ENCODE data around the gene TRIM37. TPM values are rescaled to one million over a fixed set of nuclear protein-coding genes. Genes with fewer than 3 reads are reported as not detected.

TRIM37 gene
- total RNA-seq, 1 donor from 2014 or later = 26.5 TPM

DNA sequence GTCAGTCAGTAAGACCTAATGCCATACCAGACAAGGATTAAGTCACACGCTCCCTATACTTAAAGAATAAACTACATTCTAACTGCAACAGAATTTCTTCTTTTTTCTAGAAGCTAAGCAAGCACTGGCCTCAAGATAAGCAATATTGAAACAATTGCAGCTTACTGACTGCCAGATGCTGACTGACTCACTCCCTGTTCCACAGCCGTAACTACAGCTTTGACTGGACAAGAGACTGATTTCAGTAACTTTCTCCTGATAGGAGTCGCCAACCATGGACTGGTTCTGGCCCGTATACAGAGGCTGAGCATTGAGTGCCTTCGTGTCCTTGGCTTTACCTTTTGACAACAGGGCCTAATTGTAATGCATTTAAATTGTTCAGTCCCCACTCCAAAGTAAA, 67.9 kb downstream of the TRIM37 start:
- no peaks in the 10 kb centered on the region for H3K27me3 Mint-ChIP-seq
- H3K36me3 Mint-ChIP-seq (ENCODE audit: low read depth) = peaks cover 36% of the 10 kb centered on the region
- H3K9me3 Mint-ChIP-seq = no peaks in the 10 kb centered on the region
- peaks cover 2% of the 10 kb centered on the region for H3K4me1 Mint-ChIP-seq
- H3K27ac Mint-ChIP-seq = peak overlapping the region; percentile 25
- H3K4me3 Mint-ChIP-seq = no peak overlapping the region
- intact Hi-C loops (cut with micrococcal nuclease) = no loop called here
- DNase-seq = no peak

- H3K36me3 Mint-ChIP-seq (ENCODE audit: low read depth) = peaks cover 30% of the 10 kb centered on the region
- intact Hi-C loops (cut with micrococcal nuclease) = no loop called here
- H3K9me3 Mint-ChIP-seq = no peaks in the 10 kb centered on the region
- H3K4me3 Mint-ChIP-seq = no peak overlapping the region
- H3K4me1 Mint-ChIP-seq = peaks cover 2% of the 10 kb centered on the region
- no peak overlapping the region for H3K27ac Mint-ChIP-seq
- no peak for DNase-seq
- H3K27me3 Mint-ChIP-seq = no peaks in the 10 kb centered on the region
These were observed 68.7 kb downstream of the TRIM37 start for GRCh38 chr17:59037960-59038359.

DNA sequence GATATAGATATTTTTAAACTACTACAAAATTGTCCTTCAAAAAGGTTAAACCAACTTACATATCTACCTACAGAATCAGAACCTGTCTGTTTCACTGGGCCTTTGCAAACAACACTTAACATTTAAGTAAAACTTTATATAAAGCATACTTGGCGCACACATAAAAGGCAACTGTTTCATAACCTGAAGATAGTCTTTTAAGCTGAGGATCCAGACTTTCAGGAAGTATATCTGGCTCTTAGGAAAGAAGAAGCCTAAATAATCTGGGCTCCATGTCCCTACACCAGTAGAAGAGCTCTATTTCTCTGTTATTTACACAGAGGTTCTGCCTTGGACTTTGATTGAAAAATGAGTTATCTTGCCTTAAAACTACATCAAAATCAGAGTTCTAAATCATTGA, 75.9 kb downstream of the TRIM37 start:
- no peak for DNase-seq
- H3K9me3 Mint-ChIP-seq = no peaks in the 10 kb centered on the region
- H3K4me3 Mint-ChIP-seq = no peak overlapping the region
- H3K36me3 Mint-ChIP-seq (ENCODE audit: low read depth) = peaks cover 33% of the 10 kb centered on the region
- no peaks in the 10 kb centered on the region for H3K27me3 Mint-ChIP-seq
- peaks cover 8% of the 10 kb centered on the region for H3K4me1 Mint-ChIP-seq
- no peak overlapping the region for H3K27ac Mint-ChIP-seq
- intact Hi-C loops (cut with micrococcal nuclease) = no loop called here

GRCh38 chr17:59028328-59028727, 78.4 kb downstream of the TRIM37 start:
- Mint-ChIP-seq H3K27ac (no peak overlapping the region), H3K9me3 (no peaks in the 10 kb centered on the region), H3K36me3 (ENCODE audit: low read depth) (peaks cover 31% of the 10 kb centered on the region), H3K27me3 (no peaks in the 10 kb centered on the region), H3K4me3 (no peak overlapping the region), H3K4me1 (peaks cover 8% of the 10 kb centered on the region)
- DNase-seq = no peak
- intact Hi-C loops (cut with micrococcal nuclease) = no loop called here

DNA sequence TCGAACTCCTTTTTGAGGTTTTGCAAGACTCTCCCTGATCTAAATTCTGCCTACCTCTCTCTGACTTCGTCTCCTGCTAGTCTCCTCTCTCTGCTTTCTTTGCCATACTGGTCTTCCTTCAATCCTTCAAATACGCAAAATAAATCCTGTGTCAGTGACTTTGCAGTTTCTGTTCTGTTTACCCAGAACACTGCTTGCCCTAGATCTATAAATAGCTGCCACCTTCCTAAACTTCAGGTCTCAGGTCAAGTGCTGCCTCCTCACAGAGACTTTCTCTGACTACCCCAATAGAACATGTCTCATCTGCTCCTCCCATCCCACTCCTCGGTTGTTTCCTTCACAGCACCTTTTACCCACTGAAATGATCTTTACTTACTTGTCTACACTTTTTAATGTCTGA, 78.9 kb downstream of the TRIM37 start:
- Mint-ChIP-seq H3K27me3 (no peaks in the 10 kb centered on the region), H3K36me3 (ENCODE audit: low read depth) (peaks cover 31% of the 10 kb centered on the region), H3K27ac (no peak overlapping the region), H3K9me3 (no peaks in the 10 kb centered on the region), H3K4me3 (no peak overlapping the region), H3K4me1 (peaks cover 8% of the 10 kb centered on the region)
- intact Hi-C loops (cut with micrococcal nuclease) = no loop called here
- DNase-seq = no peak

DNA sequence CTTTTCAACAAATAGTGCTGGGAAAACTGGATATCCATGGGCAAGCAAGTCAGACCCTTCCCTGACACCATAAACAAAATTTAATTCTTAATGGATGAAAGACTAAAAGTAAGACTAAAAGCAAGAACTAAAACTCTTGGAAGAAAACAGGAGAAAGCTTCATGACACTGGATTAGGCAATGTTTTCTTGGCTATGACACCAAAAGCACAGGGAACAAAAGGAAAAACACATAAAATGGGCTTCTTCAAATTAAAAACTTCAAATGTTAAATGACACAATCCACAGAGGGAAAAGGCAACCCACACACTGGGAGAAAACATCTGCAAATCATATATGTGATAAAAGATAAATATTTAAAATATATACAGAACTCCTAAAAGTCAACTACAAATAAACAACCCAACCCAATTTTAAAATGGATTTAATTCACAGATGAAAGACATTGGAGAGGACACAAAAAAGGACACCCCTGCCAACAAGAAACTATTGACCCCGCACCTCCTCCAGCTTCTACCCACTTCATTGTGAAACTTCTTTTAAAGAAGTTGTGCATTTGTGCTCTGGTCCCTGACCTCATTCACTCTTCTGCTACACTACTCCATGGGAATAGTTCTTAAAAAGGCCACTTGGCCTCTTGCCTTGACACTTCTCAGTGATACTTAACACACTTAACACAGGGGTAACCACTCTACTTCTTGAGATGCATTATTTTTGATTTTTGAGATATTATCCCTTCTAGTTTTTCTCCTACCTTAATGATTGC, 80.3 kb downstream of the TRIM37 start:
- intact Hi-C loops (cut with micrococcal nuclease) = no loop called here
- H3K9me3 Mint-ChIP-seq = no peaks in the 10 kb centered on the region
- H3K36me3 Mint-ChIP-seq (ENCODE audit: low read depth) = peaks cover 30% of the 10 kb centered on the region
- no peaks in the 10 kb centered on the region for H3K27me3 Mint-ChIP-seq
- H3K27ac Mint-ChIP-seq = no peak overlapping the region
- H3K4me1 Mint-ChIP-seq = peaks cover 8% of the 10 kb centered on the region
- H3K4me3 Mint-ChIP-seq = no peak overlapping the region
- no peak for DNase-seq

- Mint-ChIP-seq H3K4me1 (peaks cover 8% of the 10 kb centered on the region), H3K9me3 (no peaks in the 10 kb centered on the region), H3K4me3 (no peak overlapping the region), H3K27me3 (no peaks in the 10 kb centered on the region), H3K27ac (no peak overlapping the region), H3K36me3 (ENCODE audit: low read depth) (peaks cover 38% of the 10 kb centered on the region)
- intact Hi-C loops (cut with micrococcal nuclease) = no loop called here
- DNase-seq = no peak
These were observed 81.8 kb downstream of the TRIM37 start for GRCh38 chr17:59024916-59025315.

GRCh38 chr17:59018019-59018418, 88.7 kb downstream of the TRIM37 start:
- intact Hi-C loops (cut with micrococcal nuclease) = no loop called here
- Mint-ChIP-seq H3K27ac (no peak overlapping the region), H3K9me3 (no peaks in the 10 kb centered on the region), H3K4me1 (no peaks in the 10 kb centered on the region), H3K27me3 (no peaks in the 10 kb centered on the region), H3K36me3 (ENCODE audit: low read depth) (peaks cover 36% of the 10 kb centered on the region), H3K4me3 (no peak overlapping the region)
- DNase-seq = no peak

GRCh38 chr17:59011975-59012374, 94.7 kb downstream of the TRIM37 start:
- H3K27me3 Mint-ChIP-seq = no peaks in the 10 kb centered on the region
- no peak for DNase-seq
- H3K36me3 Mint-ChIP-seq (ENCODE audit: low read depth) = peaks cover 15% of the 10 kb centered on the region
- no peaks in the 10 kb centered on the region for H3K9me3 Mint-ChIP-seq
- no peak overlapping the region for H3K27ac Mint-ChIP-seq
- intact Hi-C loops (cut with micrococcal nuclease) = no loop called here
- no peak overlapping the region for H3K4me3 Mint-ChIP-seq
- H3K4me1 Mint-ChIP-seq = peaks cover 2% of the 10 kb centered on the region

- intact Hi-C loops (cut with micrococcal nuclease) = no loop called here
- no peaks in the 10 kb centered on the region for H3K27me3 Mint-ChIP-seq
- peaks cover 2% of the 10 kb centered on the region for H3K4me1 Mint-ChIP-seq
- H3K36me3 Mint-ChIP-seq (ENCODE audit: low read depth) = peaks cover 11% of the 10 kb centered on the region
- no peaks in the 10 kb centered on the region for H3K9me3 Mint-ChIP-seq
- DNase-seq = no peak
- no peak overlapping the region for H3K4me3 Mint-ChIP-seq
- no peak overlapping the region for H3K27ac Mint-ChIP-seq
These were observed 96.7 kb downstream of the TRIM37 start for GRCh38 chr17:59010026-59010425.

GRCh38 chr17:59008737-59009136, 97.9 kb downstream of the TRIM37 start:
- Mint-ChIP-seq H3K27ac (no peak overlapping the region), H3K4me3 (no peak overlapping the region), H3K9me3 (no peaks in the 10 kb centered on the region), H3K36me3 (ENCODE audit: low read depth) (peaks cover 7% of the 10 kb centered on the region), H3K4me1 (peaks cover 7% of the 10 kb centered on the region), H3K27me3 (no peaks in the 10 kb centered on the region)
- DNase-seq = no peak
- intact Hi-C loops (cut with micrococcal nuclease) = loop anchor here (10.0 kb wide), 1 partner anchor 134 kb away; no protein-coding TSS in a partner anchor

GRCh38 chr17:59007995-59008394, 98.7 kb downstream of the TRIM37 start:
- DNase-seq = no peak
- intact Hi-C loops (cut with micrococcal nuclease) = loop anchor here (10.0 kb wide), 1 partner anchor 133 kb away; no protein-coding TSS in a partner anchor
- peaks cover 4% of the 10 kb centered on the region for H3K36me3 Mint-ChIP-seq (ENCODE audit: low read depth)
- no peaks in the 10 kb centered on the region for H3K27me3 Mint-ChIP-seq
- H3K27ac Mint-ChIP-seq = no peak overlapping the region
- no peak overlapping the region for H3K4me3 Mint-ChIP-seq
- H3K9me3 Mint-ChIP-seq = no peaks in the 10 kb centered on the region
- H3K4me1 Mint-ChIP-seq = peaks cover 7% of the 10 kb centered on the region

GRCh38 chr17:59004338-59005111, 102.2 kb downstream of the TRIM37 start:
- H3K9me3 Mint-ChIP-seq = no peaks in the 10 kb centered on the region
- peak overlapping the region; percentile 4 for H3K4me3 Mint-ChIP-seq
- H3K27me3 Mint-ChIP-seq = no peaks in the 10 kb centered on the region
- H3K4me1 Mint-ChIP-seq = peaks cover 15% of the 10 kb centered on the region
- H3K27ac Mint-ChIP-seq = peak overlapping the region; percentile 30
- H3K36me3 Mint-ChIP-seq (ENCODE audit: low read depth) = peaks cover 7% of the 10 kb centered on the region
- intact Hi-C loops (cut with micrococcal nuclease) = loop anchor here (1.0 to 10.0 kb wide), 5 partner anchors 130 to 486 kb away; partner anchors contain the start of gene PPM1E
- peak; percentile 90 for DNase-seq

DNA sequence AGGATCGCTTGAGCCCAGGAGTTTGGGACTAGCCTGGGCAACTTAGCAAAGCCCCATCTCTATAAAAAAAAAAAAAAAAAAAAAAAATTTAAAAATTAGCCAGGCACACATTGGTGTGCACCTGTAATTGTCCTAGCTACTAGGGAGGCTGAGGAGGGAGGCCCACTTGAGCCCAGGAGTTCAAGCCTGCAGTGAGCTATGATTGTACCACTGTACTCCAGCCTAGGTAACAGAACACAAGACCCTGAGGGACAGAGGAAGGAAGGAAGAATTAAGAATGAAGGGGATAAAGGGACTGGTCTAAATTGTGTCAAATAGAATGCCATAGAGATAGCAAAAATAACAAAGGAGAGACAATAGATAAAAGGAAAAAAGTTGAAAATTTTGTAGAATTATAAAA, 102.8 kb downstream of the TRIM37 start:
- Mint-ChIP-seq H3K36me3 (ENCODE audit: low read depth) (peaks cover 12% of the 10 kb centered on the region), H3K27ac (no peak overlapping the region), H3K4me1 (peaks cover 15% of the 10 kb centered on the region), H3K9me3 (no peaks in the 10 kb centered on the region), H3K27me3 (no peaks in the 10 kb centered on the region), H3K4me3 (no peak overlapping the region)
- DNase-seq = no peak
- intact Hi-C loops (cut with micrococcal nuclease) = loop anchor here (1.0 to 10.0 kb wide), 3 partner anchors 129 to 486 kb away; partner anchors contain the start of gene PPM1E
